Fibroblast of skin of right quadriceps (primary cell): ENCODE results near the gene FOXN4.

Experiments used
- DNase-seq: peaks from one replicate; pipeline ENCODE4 v3.0.0-alpha.2; 2013

The FOXN4 gene

DNA sequence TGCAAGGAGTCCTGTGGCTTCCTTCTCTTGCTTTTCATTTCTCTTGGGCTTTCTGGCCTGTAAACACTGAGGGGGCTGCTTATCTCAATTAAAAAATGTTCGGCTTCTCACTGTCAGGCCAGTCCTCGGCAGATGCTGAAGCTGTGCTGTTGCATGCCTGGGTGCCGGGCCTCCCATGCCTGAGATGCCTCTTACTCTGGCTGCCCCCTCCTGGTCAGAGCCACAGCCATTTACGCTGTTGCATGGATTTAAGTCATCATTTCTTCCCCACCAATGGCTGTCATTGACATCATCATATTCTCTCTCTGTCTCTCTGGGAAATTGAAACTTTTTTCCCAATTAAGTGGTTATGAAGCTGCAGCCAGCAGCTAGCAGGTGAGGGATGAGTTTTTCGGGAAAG lies 53.7 kb downstream of the FOXN4 start:
- no peak for DNase-seq

DNA sequence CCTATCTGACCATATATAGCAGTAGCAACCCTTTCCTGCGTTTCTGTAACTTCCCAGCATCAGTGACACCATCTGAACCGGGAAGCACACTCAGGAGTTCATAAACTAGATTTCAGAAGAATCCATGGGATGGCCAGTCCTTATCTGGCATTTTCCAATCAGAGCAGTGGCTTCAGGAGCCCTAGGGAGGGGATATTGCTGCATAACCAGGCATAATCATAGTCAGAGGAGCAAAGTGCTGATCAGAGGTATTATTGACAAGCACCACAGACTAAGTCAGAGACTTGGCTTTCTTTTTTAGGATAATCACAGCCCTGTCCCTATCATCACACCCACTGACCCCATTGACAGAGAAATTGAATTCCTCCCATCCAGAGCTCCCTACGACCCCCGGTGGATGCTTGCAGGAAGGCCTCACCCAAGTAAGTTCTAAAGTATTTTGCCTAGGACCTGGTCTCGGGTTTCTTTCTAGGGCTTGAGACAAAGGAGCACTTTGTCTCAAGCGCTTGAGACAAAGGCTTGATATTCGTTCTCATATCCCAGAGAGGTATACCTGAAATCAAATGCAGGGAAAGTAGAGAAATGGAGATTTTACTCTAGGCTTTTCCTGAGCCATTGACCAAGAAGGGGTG lies 55.1 kb downstream of the FOXN4 start:
- DNase-seq: no peak

DNA sequence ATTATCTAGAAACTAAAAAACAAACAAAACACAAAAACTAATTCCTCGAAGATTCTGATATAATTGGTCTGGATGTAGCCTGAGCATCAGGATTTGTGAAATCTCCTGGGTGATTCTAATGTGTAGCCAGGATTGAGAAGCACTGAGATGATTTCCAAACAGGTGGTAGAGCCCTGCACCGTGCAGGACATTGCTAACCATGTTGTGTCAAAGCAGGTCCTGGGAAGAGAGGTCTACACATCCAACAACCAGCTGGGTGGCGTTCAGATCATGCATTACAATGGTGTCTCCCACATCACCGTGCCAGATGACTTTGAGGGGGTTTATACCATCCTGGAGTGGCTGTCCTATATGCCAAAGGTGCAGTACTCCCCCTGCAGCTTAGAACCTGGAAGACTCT lies 56.3 kb downstream of the FOXN4 start:
- DNase-seq: no peak

DNA sequence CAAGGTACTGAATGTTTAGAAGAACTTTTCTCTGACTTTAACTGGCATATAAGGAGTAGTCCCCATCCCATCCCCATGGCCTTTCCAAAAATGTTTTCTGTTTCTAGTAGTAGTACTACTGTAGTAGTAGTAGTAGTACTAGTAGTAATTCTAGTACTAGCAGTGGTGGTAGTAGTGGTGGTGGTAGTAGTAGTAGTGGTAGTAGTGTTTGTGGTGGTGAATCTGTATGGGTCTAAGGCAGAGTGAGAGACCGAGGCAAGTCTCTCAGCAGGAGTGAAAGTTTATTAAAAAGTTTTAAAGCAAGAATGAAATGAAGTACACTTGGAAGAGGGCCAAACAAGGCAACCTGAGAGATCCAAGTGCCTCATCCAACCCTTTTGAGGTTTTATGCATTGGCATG lies 58.6 kb downstream of the FOXN4 start:
- no peak for DNase-seq

DNA sequence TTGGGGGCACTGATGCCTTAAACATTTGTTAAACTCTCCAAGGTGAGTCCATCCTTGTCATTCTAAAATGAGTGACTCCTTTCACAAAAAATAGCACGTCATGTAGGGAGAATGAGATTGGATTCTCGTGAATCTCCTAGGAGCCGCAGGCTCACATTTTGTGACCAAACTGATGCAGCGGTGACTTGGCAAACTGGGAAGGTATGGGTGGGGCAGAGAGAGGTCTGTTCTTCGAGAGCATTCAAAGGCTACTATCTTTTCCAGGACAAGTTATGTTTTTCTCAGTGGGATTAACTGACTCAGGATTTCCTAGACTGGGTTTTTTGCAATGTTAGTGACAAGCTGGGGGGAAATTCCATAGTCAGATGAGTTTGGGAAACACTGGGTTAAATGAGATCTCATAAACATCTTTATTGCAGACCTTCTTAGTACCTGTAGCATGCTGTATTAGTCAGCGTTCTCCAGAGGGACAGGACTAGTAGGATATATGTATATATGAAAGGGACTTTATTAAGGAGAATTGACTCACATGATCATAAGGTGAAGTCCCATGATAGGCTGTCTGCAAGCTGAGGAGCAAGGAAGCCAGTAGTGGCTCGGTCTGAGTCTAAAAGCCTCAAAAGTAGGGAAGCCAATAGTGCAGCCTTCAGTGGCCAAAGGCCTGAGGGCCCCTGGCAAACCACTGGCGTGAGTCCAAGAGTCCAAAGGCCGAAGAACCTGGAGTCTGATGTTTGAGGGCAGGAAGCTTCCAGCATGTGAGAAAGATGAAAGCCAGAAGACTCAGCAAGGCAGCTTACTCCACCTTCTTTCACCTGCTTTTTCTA lies 61.0 kb downstream of the FOXN4 start:
- no peak for DNase-seq

DNA sequence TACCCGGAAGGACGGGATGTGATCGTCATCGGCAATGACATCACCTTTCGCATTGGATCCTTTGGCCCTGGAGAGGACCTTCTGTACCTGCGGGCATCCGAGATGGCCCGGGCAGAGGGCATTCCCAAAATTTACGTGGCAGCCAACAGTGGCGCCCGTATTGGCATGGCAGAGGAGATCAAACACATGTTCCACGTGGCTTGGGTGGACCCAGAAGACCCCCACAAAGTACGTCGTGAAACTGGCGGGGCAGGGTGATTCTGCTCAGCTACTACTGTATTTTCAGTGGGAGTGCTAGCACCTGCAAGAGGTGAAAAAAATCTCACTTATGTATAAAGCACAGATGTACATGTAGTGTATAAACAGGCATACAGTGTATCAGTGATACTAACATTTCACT lies 62.9 kb downstream of the FOXN4 start:
- DNase-seq: no peak

DNA sequence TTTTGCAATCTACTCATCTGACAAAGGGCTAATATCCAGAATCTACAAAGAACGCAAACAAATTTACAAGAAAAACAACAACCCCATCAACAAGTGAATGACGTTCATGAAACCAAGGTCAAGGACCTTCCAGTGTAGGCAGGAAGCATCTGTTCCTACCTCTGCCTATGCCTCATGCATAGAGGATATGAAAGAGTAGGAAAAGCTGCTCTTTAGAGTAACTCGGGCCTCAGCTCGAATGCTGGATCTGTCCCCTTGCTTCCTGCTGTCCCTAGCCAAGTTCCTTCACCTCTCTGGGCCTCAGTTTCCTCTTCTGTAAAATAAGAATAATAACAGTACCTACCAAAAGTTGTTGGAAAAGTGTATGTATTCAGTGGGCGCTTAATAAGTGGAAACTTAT lies 65.0 kb downstream of the FOXN4 start:
- DNase-seq: no peak

DNA sequence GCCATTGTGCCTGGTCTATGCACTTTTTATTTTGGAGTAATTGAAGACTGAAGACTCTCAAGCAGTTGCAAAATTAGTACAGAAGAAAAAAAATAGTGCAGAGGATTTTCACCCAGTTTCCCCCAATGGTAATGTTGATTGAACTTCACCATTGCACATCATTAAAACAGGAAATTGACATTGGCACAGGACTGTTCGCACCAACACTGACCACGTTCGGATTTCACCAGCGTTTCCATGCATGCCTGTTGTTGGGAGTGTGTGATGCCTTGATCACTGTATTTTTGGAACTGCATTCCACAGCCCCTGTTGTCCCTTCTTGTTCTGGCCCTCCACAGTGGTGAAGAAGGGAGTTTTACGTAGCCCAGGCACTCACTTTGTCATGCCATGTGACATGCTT lies 67.1 kb downstream of the FOXN4 start:
- DNase-seq: no peak

DNA sequence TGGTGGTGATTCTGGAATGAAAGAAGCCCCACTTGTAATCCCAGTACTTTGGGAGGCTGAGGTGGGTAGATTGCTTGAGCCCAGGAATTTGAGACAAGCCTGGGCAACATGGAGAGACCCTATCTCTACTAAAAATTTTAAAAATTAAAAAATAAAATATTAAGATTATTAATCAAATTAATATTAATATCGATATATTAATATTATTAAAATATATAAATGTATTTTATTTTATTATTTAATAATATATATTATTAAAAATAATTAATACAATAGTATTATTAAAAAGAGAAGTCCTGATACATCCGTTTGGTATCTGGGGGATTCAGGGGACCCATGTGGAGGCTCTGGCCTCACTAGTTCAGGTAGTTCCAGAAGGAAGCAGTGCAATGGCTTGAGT lies 68.7 kb downstream of the FOXN4 start:
- DNase-seq: no peak

DNA sequence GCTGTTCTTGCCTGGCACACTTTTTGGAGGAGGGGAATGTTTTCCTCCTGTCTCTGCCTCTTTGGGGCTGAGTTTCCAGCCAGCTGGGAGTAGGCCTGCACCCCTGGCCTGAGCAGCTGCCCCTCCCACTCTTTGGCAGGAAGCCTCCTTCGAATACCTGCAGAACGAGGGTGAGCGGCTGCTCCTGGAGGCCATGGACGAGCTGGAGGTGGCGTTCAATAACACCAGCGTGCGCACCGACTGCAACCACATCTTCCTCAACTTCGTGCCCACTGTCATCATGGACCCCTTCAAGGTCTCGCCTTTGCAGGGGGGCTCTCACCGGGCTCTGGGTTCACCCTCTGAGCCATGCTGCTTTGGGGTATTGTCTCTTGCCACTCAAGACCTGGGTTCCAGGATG lies 69.4 kb downstream of the FOXN4 start:
- no peak for DNase-seq

DNA sequence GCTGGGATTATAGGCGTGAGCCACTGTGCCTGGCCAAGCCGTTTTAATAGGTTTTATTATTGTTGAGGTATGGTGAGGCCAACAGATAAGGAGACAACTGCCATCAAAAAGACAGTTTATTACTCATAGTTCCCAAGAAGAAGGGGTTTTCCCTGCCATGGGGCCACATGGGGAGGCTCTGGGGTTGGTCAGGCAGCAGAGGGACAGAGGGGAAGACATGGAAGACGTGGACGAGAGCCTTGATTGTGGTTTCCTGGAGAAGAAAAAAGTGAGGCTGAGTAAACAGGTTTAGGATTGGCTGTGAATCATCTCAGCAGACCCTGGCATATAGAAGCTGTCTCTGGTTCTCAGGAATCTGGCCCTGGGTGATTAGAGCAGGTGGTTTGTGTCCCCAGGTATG lies 69.9 kb downstream of the FOXN4 start:
- no peak for DNase-seq

DNA sequence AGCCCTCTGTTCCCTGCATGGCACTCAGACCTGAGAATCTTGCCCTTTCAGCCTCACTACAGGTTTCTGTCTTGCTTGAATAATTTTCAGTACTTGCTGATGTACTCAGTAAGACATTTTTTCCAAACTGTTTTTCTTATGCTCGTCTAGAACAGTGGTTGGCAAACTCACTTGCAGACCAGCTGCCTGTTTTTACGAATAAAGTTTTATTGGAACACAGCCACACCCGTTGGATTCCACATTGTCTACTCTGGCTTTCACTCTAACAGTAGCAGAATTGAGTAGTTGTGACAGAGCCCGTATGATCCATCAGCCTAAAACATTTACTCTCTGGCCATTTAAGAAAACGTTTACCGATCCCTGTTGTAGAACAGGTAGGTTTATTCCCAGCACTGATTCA lies 72.8 kb downstream of the FOXN4 start:
- DNase-seq: no peak

DNA sequence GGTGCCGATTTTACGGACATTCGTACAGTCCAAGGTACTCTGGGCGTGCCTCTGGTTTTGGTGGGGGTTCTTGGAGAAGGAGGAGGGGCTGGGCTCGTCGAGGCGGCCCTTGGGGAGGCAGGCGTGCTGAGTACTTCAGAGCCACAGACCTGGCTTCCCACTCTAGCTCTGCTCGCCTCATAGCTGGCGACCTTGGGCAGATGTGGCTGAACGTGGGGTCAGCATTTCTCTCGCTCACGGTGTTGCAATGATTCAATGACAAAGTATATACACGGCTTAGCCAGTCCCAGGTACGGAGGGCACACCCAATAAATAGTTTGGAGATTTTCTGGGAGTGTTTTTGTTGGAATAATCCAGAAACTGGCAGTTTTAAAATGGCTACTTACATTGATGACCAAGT lies 75.1 kb downstream of the FOXN4 start:
- DNase-seq: no peak

DNA sequence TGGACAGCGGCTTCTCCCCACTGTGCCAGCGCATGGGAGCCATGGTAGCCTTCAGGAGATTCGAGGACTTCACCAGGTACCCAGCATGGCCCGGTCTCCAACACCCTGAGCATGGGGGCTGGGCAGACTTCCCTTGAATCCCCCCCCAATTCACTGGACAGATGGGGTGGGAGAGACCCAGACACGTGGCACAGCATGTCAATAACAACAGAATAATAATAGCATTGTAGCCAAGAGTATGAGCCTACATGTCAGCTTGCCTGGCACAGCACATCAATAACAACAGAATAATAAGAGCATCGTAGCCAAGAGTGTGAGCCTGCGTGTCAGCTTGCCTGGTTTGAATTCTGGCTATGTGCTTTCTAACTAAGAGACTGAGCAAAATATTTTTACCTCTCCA lies 76.4 kb downstream of the FOXN4 start:
- no peak for DNase-seq

DNA sequence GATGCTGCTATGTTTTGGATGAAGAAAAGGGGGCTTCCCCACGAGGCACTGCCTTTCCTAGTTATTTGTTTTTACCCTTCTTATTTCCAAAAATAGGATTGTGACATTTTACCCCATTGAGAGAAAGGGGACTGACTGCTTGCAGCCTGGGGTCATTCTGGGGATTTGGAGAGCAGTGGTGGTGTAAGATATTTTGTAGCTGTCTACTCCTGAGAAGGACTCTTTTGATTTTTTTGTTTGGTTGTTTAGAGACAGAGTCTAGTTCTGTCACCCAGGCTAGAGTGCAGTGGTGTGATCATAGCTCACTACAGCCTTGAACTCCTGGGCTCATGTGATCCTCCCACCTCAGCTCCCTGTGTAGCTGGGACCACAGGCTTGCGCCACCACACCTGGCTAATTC lies 78.9 kb downstream of the FOXN4 start:
- no peak for DNase-seq

DNA sequence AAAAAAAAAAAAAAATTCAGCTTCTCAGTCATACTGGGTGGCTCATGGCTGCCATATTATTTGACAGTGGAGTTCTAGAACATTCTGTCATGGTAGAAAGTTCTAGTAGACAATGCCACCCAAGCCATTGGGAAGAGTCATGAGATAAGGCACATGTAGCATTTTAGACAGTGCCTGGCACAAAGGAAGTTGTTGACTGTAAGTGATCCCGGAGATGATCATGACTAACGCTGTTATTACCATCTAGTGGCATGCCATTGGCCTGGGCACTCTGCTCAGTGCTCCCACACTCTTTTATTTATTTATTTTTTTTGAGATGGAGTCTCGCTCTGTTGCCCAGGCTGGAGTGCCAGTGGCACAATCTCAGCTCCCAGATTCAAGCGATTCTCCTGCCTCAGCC lies 80.4 kb downstream of the FOXN4 start:
- DNase-seq: no peak
